Measurements from ENCODE around the gene ACAA2.

The ACAA2 gene, protein sequence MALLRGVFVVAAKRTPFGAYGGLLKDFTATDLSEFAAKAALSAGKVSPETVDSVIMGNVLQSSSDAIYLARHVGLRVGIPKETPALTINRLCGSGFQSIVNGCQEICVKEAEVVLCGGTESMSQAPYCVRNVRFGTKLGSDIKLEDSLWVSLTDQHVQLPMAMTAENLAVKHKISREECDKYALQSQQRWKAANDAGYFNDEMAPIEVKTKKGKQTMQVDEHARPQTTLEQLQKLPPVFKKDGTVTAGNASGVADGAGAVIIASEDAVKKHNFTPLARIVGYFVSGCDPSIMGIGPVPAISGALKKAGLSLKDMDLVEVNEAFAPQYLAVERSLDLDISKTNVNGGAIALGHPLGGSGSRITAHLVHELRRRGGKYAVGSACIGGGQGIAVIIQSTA

DNA sequence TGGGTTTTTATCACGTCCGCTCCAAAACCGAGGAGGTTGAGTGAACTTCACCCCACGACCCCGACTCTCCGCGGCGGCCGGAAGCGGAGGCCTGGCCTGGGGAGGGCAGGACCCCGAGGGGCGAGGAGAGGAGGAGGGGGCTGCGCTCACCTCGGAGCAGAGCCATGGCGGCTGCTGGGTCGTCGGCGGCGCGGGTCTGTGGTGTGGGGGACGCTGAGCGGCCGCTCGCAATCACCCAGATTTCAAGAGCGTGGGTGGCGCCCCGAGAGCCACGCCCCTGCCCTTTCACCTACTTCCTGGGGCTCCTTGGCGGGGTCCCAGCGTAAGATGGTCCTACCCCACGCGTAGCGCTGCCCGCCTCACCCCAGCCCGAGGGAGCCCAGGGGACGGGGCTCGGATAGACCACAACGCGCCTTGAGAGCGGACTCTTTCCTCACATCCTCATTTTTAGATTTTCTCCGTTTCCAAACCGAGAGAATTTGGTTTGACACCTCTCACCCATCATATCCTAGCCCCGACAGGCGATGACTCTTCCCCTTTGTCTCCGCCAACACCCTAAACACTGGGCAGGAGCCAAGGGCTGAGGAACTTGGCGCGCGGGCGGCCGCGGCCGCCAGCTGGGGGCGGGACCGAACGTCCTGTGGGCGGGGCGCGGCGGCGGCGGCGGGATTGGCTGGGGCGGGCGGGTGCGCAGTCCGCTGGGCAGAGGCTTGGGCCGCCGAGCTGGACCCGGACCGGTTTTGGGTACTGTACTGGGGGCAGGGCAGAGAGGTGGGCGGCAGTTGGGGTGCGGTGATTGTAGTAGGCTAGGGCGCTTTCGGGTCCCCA lies at the start of gene ACAA2:
TSS of gene ACAA2 (minus strand) at position 215 of the 828 bp plus-strand sequence. CDS start at position 166, 49 bp downstream.
- peak; percentile 96 for DNase-seq (ENCODE audit: low spot score)

GRCh38 chr18:49862656-49863385 lies 49.5 kb upstream of the ACAA2 start:
- no peak for DNase-seq (ENCODE audit: low spot score)

GRCh38 chr18:49861659-49862058 lies 48.3 kb upstream of the ACAA2 start:
- peak; percentile 33 for DNase-seq (ENCODE audit: low spot score)

DNA sequence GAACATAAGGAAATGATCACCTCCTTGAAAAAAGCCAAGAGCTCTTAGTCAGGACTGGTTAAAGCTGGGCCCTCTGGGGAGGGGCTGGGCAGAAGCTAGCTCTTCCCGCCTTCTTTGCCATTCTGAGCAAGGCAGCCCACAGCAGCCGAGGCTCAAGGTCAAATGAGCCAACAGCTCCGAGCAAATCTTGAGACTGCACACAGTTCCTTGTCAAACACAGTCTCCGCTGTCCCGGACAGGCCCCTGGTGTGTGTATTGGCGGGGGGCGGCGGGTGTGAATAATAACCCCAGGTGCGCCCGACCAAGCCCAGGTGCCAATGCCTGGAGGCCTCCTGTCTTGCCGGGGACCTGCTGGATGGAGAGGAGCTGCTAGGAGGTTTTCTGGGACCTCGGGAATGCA lies 46.4 kb upstream of the ACAA2 start:
- DNase-seq (ENCODE audit: low spot score): no peak

- no peak for DNase-seq (ENCODE audit: low spot score)
Observed at GRCh38 chr18:49859021-49859359, 45.7 kb upstream of the ACAA2 start.

DNA sequence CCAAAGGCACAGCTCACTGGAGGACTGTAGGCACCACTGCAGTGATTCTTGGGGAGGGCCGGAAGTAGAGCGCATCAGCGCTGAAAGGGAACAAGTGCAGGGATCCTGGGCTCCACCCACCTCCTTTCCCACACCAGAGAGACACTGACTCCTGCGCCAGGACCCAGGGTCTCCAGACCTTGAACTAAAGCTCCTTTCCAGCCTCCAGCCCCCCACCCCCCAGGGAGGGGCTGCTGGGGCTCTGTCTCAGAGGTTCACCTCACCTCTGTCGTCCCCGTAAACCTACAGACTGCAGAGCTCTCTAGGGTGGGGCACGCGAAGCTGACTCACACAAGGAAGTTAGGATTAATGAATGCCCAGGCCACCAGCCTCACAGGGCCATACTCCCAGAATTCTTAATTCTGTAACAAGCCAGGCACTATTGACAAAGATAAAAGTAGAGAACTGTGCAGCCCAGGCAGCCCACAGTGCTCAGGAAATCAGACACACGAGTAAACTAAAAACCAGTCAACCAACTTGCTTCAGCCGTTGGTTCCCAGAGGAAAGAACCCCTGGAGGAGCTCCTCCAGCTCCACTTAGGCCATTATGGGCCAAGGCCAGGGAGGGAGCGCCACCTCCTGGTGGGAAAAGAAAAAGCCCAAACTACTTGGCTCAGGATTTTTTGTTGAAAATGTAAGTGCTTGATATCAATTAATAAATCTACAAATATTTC lies 45.1 kb upstream of the ACAA2 start:
- DNase-seq (ENCODE audit: low spot score): peak; percentile 89

DNA sequence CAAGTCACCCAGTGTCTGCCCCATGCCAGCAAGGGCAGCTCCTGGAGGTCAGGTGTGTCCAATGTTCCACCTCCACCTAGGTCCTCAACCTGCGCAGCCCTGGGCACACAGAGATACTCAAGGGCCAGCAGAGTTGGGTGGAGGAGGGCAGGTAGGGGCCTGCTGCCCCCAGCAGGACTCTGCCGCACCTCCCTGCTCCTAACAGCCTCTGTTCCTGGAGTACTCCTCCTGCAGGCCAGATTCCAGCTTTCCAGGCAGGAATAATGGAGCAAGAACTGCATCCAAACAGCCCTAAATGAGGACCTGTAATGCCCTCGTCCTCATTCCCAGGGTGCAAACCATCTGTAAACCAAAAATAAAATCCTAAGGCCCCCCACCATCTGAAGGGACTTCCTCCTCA lies 44.4 kb upstream of the ACAA2 start:
- DNase-seq (ENCODE audit: low spot score): no peak

- no peak for DNase-seq (ENCODE audit: low spot score)
Observed at GRCh38 chr18:49856496-49856895, 43.2 kb upstream of the ACAA2 start.

- DNase-seq (ENCODE audit: low spot score): no peak
Observed at GRCh38 chr18:49855711-49856415, 42.5 kb upstream of the ACAA2 start.

GRCh38 chr18:49854681-49855080 lies 41.3 kb upstream of the ACAA2 start:
- DNase-seq (ENCODE audit: low spot score): no peak

DNA sequence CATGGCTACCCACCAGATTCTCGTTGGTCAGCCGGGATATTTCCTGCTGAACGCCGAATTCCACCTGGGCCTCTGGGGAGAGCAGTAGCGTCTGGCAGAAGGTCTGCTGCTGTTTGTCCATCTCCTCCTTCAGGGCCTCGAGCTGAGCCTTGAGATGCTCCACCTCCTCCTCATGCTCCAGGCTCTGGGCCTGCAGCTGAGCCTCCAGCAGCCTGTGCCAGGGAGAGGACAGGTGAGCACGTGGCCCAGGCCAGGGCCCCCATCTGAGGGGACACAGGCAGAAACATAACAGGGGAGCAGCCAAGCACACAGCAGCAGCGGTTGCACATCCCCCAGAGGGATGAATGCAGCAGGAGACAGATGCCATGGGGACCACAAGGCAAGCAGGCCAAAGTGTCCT lies 40.1 kb upstream of the ACAA2 start:
- no peak for DNase-seq (ENCODE audit: low spot score)

- no peak for DNase-seq (ENCODE audit: low spot score)
Observed at GRCh38 chr18:49853011-49853410, 39.7 kb upstream of the ACAA2 start.

GRCh38 chr18:49851624-49852023 lies 38.3 kb upstream of the ACAA2 start:
- no peak for DNase-seq (ENCODE audit: low spot score)

GRCh38 chr18:49850636-49851035 lies 37.3 kb upstream of the ACAA2 start:
- no peak for DNase-seq (ENCODE audit: low spot score)

DNA sequence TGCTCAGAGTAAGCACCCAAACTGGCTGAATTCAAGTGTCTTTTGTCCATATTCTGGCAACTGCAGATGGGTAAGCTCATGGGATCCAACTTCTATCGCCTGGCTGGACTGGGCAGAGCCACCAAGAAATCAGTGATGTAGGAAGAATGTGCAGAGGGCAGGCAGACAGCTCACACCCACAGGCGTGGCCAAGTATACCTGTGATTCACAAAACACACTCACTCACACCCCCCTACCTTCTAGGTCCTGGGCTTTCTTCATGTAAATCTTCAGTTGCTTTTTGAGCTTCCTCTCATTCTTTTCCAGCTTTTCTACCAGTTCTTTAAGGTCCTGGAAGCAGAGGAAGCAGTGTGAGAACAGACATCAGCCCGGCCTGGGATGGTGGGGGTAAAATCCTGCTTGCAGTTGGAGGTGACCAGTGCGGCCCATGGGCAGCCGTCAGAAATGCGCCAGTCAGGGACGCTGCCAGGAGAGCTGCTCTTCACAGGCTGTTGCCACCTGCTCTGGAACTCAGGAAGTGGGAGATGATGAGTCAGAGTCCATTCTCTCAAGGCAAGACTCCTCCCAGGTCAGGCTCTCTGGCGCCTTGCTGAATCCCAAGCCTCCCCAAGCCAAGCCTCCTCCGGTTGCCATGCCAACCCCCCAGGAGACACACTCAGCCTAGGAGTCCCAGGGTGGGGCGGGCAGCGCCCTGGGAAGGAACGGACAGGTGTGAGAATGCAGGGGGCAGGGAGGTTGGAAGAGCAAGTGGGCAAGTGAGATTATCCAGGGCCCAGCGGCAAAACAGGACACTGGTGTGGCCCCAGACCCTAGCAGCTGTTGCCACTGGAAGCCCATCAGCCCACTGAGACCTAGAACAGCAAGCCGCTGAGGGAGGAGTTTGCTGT lies 36.2 kb upstream of the ACAA2 start:
- peak; percentile 73 for DNase-seq (ENCODE audit: low spot score)

- no peak for DNase-seq (ENCODE audit: low spot score)
Observed at GRCh38 chr18:49848115-49848514, 34.8 kb upstream of the ACAA2 start.

- DNase-seq (ENCODE audit: low spot score): no peak
Observed at GRCh38 chr18:49847524-49847923, 34.2 kb upstream of the ACAA2 start.

- no peak for DNase-seq (ENCODE audit: low spot score)
Observed at GRCh38 chr18:49846718-49847470, 33.6 kb upstream of the ACAA2 start.

DNA sequence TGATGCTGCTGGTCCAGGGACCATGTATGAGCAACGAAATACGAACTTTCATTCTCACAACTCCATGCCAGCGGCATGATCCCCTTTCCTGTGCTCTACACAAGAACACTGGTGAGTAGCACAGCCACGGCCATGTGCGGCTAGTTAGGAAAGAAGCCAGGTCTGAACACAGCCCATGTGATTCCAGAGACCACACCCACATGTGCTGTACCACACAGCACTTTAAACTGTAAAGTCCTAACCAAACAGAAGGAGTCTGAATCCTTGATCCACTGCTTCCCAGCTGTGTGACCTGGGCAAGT lies 33.0 kb upstream of the ACAA2 start:
- peak; percentile 78 for DNase-seq (ENCODE audit: low spot score)

Data from GM03348 (cell line).